GM19397 (cell line): Measurements from ENCODE around the gene TRIM66.

Experiments
- ATAC-seq: cut with Tn5 transposase; IDR thresholded peaks from one replicate; pipeline ENCODE4 v1.9.1; 2021; ENCODE audit warnings: mild to moderate bottlenecking, moderate library complexity; ENCODE audit not compliant: unreplicated experiment

TRIM66 gene

GRCh38 chr11:8715501-8715900, 33.0 kb upstream of the TRIM66 start:
- no peak for ATAC-seq

- ATAC-seq, result no peak
Observed at GRCh38 chr11:8714622-8715225, 32.3 kb upstream of the TRIM66 start.

GRCh38 chr11:8713760-8714454, 31.4 kb upstream of the TRIM66 start:
- no peak for ATAC-seq

GRCh38 chr11:8712506-8712905, 30.0 kb upstream of the TRIM66 start:
- ATAC-seq, result no peak

- ATAC-seq, result no peak
Observed at GRCh38 chr11:8711895-8712442, 29.5 kb upstream of the TRIM66 start.

- ATAC-seq, result no peak
Observed at GRCh38 chr11:8709777-8710176, 27.3 kb upstream of the TRIM66 start.

GRCh38 chr11:8709002-8709672, 26.7 kb upstream of the TRIM66 start:
- ATAC-seq, result no peak

- no peak for ATAC-seq
Observed at GRCh38 chr11:8707541-8708191, 25.2 kb upstream of the TRIM66 start.

GRCh38 chr11:8706673-8707432, 24.4 kb upstream of the TRIM66 start:
- no peak for ATAC-seq

- no peak for ATAC-seq
Observed at GRCh38 chr11:8705146-8705545, 22.7 kb upstream of the TRIM66 start.

- no peak for ATAC-seq
Observed at GRCh38 chr11:8704136-8704535, 21.7 kb upstream of the TRIM66 start.

GRCh38 chr11:8702598-8702915, 20.1 kb upstream of the TRIM66 start:
- ATAC-seq, result no peak

- ATAC-seq, result no peak
Observed at GRCh38 chr11:8701891-8702597, 19.6 kb upstream of the TRIM66 start.

- ATAC-seq, result no peak
Observed at GRCh38 chr11:8699903-8700302, 17.4 kb upstream of the TRIM66 start.

- no peak for ATAC-seq
Observed at GRCh38 chr11:8698917-8699441, 16.5 kb upstream of the TRIM66 start.

GRCh38 chr11:8698379-8698851, 15.9 kb upstream of the TRIM66 start:
- no peak for ATAC-seq

GRCh38 chr11:8697054-8697453, 14.6 kb upstream of the TRIM66 start:
- no peak for ATAC-seq

GRCh38 chr11:8694137-8694536, 11.7 kb upstream of the TRIM66 start:
- no peak for ATAC-seq

- ATAC-seq, result no peak
Observed at GRCh38 chr11:8693555-8693954, 11.1 kb upstream of the TRIM66 start.

GRCh38 chr11:8693010-8693551, 10.6 kb upstream of the TRIM66 start:
- ATAC-seq, result no peak
